Caco-2 (cell line): ENCODE data around the gene PHC3. TPM values are rescaled to one million over a fixed set of nuclear protein-coding genes. Genes with fewer than 3 reads are reported as not detected.
"Not testable (repeated sequence)": the region's sequence is repeated elsewhere in the genome, so short reads cannot be mapped to it uniquely, and the experiment has no call there.

Experiments
- BruUV-seq: library from RNA; stranded (reverse); fragments of 400-500 nt; replicated peaks from 2 replicates; lab custom pipeline; 2021; lab: Mats Ljungman, UMichigan
- CTCF ChIA-PET: fragments of 300-600 bp; sonication (Branson Sonifier 250); formaldehyde crosslinking; loops from one replicate; lab custom pipeline; 2022; ENCODE audit warnings: antibody characterized with exemption; lab: Charles Lee
- POLR2A ChIA-PET: fragments of 300-600 bp; sonication (Branson Sonifier 250); formaldehyde crosslinking; loops from one replicate; lab custom pipeline; 2022; ENCODE audit warnings: antibody characterized with exemption; lab: Charles Lee
- DNase-seq, 2 experiments: peaks; one replicate each; pipeline versions ENCODE4 v3.0.0 to v3.0.0-alpha.2; 2020 to 2022
- H3K27me3 ChIP-seq: replicated peaks from 2 replicates; pipeline ENCODE4 v1.6.0; 2011; ENCODE audit warnings: low read length; ENCODE audit not compliant: control insufficient read depth, insufficient read depth
- H3K36me3 ChIP-seq: 2 replicates; pipeline ENCODE4 v1.5.1; 2011; ENCODE audit warnings: low read length; ENCODE audit not compliant: control insufficient read depth, insufficient read depth
- H3K4me1 ChIP-seq: fragments of 250-450 bp; sonication (Bioruptor Pico); 2 replicates; pipeline ENCODE4 v1.5.1; 2020; ENCODE audit warnings: mild to moderate bottlenecking
- H3K4me3 ChIP-seq: 2 replicates; pipeline ENCODE4 v1.5.1; 2011; ENCODE audit warnings: low read depth, mild to moderate bottlenecking, control low read depth, low read length
- H3K9me3 ChIP-seq: fragments of 250-450 bp; sonication (Bioruptor Pico); 2 replicates; pipeline ENCODE4 v1.5.1; 2020; ENCODE audit warnings: mild to moderate bottlenecking, moderate library complexity
- H3K27ac Mint-ChIP-seq: one replicate; pipeline ENCODE4 v1.8.0; 2022; ENCODE audit warnings: mixed read lengths; ENCODE audit not compliant: unreplicated experiment
- H3K27me3 Mint-ChIP-seq: one replicate; pipeline ENCODE4 v1.8.0; 2022; ENCODE audit warnings: mixed read lengths; ENCODE audit not compliant: insufficient read depth, unreplicated experiment
- H3K36me3 Mint-ChIP-seq: one replicate; pipeline ENCODE4 v1.8.0; 2022; ENCODE audit warnings: mild to moderate bottlenecking, mixed read lengths; ENCODE audit not compliant: insufficient read depth, unreplicated experiment
- H3K4me1 Mint-ChIP-seq: one replicate; pipeline ENCODE4 v1.8.0; 2022; ENCODE audit warnings: low read depth, mixed read lengths; ENCODE audit not compliant: unreplicated experiment
- H3K4me3 Mint-ChIP-seq: one replicate; pipeline ENCODE4 v1.8.0; 2022; ENCODE audit warnings: mild to moderate bottlenecking, moderate library complexity, mixed read lengths; ENCODE audit not compliant: unreplicated experiment
- H3K9me3 Mint-ChIP-seq: one replicate; pipeline ENCODE4 v1.8.0; 2022; ENCODE audit warnings: mixed read lengths; ENCODE audit not compliant: unreplicated experiment
- intact Hi-C: fragments of 100-400 bp; cut with micrococcal nuclease; formaldehyde crosslinking; loops from one replicate; pipeline ENCODE4 v1.10.0; 2022; ENCODE audit not compliant: unreplicated experiment
- total RNA-seq: library from RNA; stranded (reverse); gene quantifications from 2 replicates; pipeline ENCODE4 v1.2.3, GENCODE V29; 2022
- TF ChIP-seq, protein P1 (sequence below), 2 experiments: fragments of 200-600 bp in 1 of 2; IDR thresholded peaks; 1 replicate in 1 of 2; 2 replicates in 1 of 2; pipeline versions ENCODE4 v1.5.1 to v1.8.0; 2011 to 2022; ENCODE audit warnings: antibody characterized with exemption in 1 of 2, control low read depth in 1 of 2, inconsistent platforms in 1 of 2, low read depth in 1 of 2, low read length in 1 of 2, mild to moderate bottlenecking in 1 of 2, moderate library complexity in 1 of 2; ENCODE audit not compliant: insufficient read depth in 1 of 2, severe bottlenecking in 1 of 2, unreplicated experiment in 1 of 2

The PHC3 gene
- total RNA-seq, 1 experiment from 2014 or later: 29.8 TPM

DNA sequence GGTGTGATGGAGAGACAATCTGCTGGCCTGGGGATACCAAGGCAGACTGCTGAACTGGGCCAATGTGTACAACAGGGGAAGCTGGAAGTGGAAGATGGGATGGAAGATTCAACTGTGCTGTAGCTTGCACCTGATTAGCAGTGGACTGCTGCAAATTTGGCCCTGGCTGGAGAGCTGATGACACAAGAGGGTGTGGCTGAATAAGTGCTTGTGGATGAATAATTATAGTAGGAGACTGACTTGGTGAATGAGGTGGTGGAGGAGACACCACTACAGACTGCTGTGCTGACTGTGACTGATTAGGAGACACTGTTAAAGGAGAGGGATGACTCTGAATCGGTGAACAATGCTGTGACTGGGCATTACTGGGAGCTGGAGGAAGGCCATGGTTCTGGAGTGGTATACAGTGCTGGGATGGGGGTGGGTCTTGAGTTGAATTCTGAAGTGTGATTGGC is 52.5 kb downstream of the PHC3 start:
- POLR2A ChIA-PET: no interaction called here
- no peak overlapping the region for H3K27ac Mint-ChIP-seq
- Histone ChIP-seq H3K4me1 (no peaks in the 10 kb centered on the region), H3K9me3 (no peaks in the 10 kb centered on the region), H3K4me3 (no peak overlapping the region), H3K27me3 (no peaks in the 10 kb centered on the region), H3K36me3 (peaks cover 5% of the 10 kb centered on the region; the same call in 1 of the 2 replicates)
- TF ChIP-seq, protein P1, sequence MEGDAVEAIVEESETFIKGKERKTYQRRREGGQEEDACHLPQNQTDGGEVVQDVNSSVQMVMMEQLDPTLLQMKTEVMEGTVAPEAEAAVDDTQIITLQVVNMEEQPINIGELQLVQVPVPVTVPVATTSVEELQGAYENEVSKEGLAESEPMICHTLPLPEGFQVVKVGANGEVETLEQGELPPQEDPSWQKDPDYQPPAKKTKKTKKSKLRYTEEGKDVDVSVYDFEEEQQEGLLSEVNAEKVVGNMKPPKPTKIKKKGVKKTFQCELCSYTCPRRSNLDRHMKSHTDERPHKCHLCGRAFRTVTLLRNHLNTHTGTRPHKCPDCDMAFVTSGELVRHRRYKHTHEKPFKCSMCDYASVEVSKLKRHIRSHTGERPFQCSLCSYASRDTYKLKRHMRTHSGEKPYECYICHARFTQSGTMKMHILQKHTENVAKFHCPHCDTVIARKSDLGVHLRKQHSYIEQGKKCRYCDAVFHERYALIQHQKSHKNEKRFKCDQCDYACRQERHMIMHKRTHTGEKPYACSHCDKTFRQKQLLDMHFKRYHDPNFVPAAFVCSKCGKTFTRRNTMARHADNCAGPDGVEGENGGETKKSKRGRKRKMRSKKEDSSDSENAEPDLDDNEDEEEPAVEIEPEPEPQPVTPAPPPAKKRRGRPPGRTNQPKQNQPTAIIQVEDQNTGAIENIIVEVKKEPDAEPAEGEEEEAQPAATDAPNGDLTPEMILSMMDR (IDR thresholded peaks at IDR 0.05; ENCODE audit: insufficient read depth in 1 of 2, low read depth in 1 of 2, low read length in 1 of 2, severe bottlenecking in 1 of 2, unreplicated experiment in 1 of 2): no peak
- no peak overlapping the region for H3K4me3 Mint-ChIP-seq
- peaks cover 27% of the 10 kb centered on the region for H3K36me3 Mint-ChIP-seq
- no peak for DNase-seq
- H3K9me3 Mint-ChIP-seq: no peaks in the 10 kb centered on the region
- H3K4me1 Mint-ChIP-seq: no peaks in the 10 kb centered on the region
- intact Hi-C loops: no loop called here
- CTCF ChIA-PET: no interaction called here
- no peaks in the 10 kb centered on the region for H3K27me3 Mint-ChIP-seq
- BruUV-seq: no TSS peak

DNA sequence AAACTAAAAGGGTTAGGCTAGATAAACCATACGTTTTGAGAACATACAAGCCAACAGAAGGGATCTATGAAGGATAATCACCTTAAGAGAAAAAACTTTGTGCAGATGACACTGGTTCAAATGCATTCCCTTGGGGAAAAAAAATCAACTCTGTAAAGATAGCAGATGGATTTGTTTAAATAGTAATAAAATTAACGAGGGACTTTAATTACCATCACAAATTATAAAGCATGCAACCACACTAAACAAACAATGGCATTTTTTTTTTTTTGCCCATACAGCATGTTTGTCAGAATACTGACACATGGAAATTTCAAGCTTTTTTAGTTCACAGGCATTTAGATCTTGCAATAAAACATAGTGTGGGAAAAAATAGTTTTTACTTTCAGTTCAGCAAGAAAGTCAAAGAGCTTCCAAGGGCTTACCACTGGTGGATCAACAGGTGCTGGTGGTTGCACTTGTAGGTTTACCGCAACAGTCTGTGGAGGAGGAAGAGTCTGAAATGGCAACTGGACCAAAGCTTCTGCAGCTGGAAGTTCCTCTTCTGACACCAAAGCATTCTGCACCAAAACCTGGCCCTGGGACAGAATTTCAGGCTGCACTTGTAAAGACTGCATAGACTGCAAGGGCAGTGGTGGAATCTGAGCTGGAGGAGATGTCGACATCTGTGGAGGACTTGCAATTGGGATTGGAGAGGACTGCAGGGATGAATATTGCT is 53.1 kb downstream of the PHC3 start:
- no peaks in the 10 kb centered on the region for H3K9me3 ChIP-seq
- H3K27me3 Mint-ChIP-seq: no peaks in the 10 kb centered on the region
- no peak for DNase-seq
- no peak overlapping the region for H3K4me3 ChIP-seq
- TF ChIP-seq, protein P1 (IDR thresholded peaks at IDR 0.05; ENCODE audit: insufficient read depth in 1 of 2, low read depth in 1 of 2, low read length in 1 of 2, severe bottlenecking in 1 of 2, unreplicated experiment in 1 of 2): no peak
- H3K4me3 Mint-ChIP-seq: no peak overlapping the region
- H3K4me1 Mint-ChIP-seq: no peaks in the 10 kb centered on the region
- intact Hi-C loops: no loop called here
- no peaks in the 10 kb centered on the region for H3K4me1 ChIP-seq
- H3K9me3 Mint-ChIP-seq: no peaks in the 10 kb centered on the region
- POLR2A ChIA-PET: no interaction called here
- CTCF ChIA-PET: no interaction called here
- no peak overlapping the region for H3K27ac Mint-ChIP-seq
- H3K36me3 ChIP-seq: peaks cover 5% of the 10 kb centered on the region; the same call in 1 of the 2 replicates
- no TSS peak for BruUV-seq
- H3K36me3 Mint-ChIP-seq: peaks cover 23% of the 10 kb centered on the region
- H3K27me3 ChIP-seq: no peaks in the 10 kb centered on the region

DNA sequence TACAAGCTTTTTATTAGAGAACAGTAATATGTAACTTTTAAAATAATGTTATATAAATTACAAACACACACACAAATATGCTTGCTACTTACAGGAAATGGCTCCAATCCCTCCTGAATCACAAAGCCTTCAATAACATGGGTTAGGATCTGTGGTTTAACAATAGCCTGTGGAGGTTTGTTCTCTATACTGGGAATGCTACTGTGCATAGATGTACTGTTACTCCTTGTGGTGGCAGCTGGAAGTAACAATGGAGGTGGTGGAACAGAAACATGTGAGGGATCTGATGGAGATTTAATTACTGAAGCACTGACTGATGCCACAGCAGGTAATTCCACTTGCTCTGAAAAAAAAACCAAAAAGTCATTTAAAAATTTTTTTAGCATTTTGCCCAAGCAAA is 64.4 kb downstream of the PHC3 start:
- TF ChIP-seq, protein P1 (IDR thresholded peaks at IDR 0.05; ENCODE audit: insufficient read depth in 1 of 2, low read depth in 1 of 2, low read length in 1 of 2, severe bottlenecking in 1 of 2, unreplicated experiment in 1 of 2): peak; percentile 30 to 35
- peaks cover 47% of the 10 kb centered on the region for H3K36me3 Mint-ChIP-seq
- H3K4me1 Mint-ChIP-seq: no peaks in the 10 kb centered on the region
- H3K4me3 ChIP-seq: no peak overlapping the region
- H3K4me1 ChIP-seq: no peaks in the 10 kb centered on the region
- no peaks in the 10 kb centered on the region; the same call in 1 of the 2 replicates for H3K36me3 ChIP-seq
- no peaks in the 10 kb centered on the region for H3K27me3 Mint-ChIP-seq
- BruUV-seq: no TSS peak
- ChIA-PET CTCF (interaction anchor here (0.8 kb wide), 1 partner anchor 255 kb away, joined by 3 read pairs; no protein-coding TSS in a partner anchor), POLR2A (interaction anchor here (0.5 kb wide), 2 partner anchors 30 to 352 kb away, joined by 3 read pairs; partner anchors contain the start of gene TERC)
- no peaks in the 10 kb centered on the region for H3K9me3 Mint-ChIP-seq
- peak in 1 of 2 experiments; percentile 19 for DNase-seq
- H3K27ac Mint-ChIP-seq: no peak overlapping the region
- no peaks in the 10 kb centered on the region for H3K9me3 ChIP-seq
- H3K27me3 ChIP-seq: no peaks in the 10 kb centered on the region
- intact Hi-C loops: no loop called here
- no peak overlapping the region for H3K4me3 Mint-ChIP-seq

DNA sequence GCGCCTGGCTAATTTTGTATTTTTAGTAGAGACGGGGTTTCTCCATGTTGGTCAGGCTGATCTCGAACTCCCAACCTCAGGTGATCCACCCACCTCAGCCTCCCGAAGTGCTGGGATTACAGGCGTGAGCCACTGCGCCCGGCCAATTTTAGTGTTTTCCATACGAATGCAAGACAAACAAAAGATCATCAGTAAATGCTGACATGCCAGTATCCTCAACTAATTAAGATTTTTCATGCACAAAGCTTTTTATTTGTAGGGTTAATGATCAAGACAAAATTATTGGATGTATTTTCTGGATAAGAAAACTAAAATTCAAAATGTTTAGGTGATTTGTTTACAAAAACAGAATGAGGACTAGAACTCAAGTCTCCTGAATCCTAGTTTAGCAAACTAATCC is 67.4 kb downstream of the PHC3 start:
- POLR2A ChIA-PET, H3K9me3 Mint-ChIP-seq, H3K27me3 ChIP-seq, intact Hi-C loops, H3K4me3 Mint-ChIP-seq, CTCF ChIA-PET, H3K4me3 ChIP-seq, H3K36me3 ChIP-seq, H3K4me1 ChIP-seq, BruUV-seq, H3K9me3 ChIP-seq, H3K27ac Mint-ChIP-seq, H3K4me1 Mint-ChIP-seq, H3K27me3 Mint-ChIP-seq, DNase-seq: not testable (repeated sequence)
- H3K36me3 Mint-ChIP-seq: peaks cover 51% of the 10 kb centered on the region
